PFSK-1 (cell line): ENCODE measurements around the gene ADAM19.

Experiments used
- FOXP2 ChIP-seq: optimal IDR thresholded peaks from 2 replicates; pipeline ENCODE3; 2011; ENCODE audit warnings: borderline replicate concordance, control low read depth, inconsistent platforms; ENCODE audit not compliant: insufficient read depth; ENCODE audit errors: extremely low read length, extremely low read depth
- POLR2AphosphoS5 ChIP-seq: IDR thresholded peaks from 2 replicates; pipeline ENCODE4 v1.6.1; 2012; ENCODE audit warnings: low read depth, mild to moderate bottlenecking, control low read depth, low read length, moderate library complexity
- REST ChIP-seq, 2 experiments: IDR thresholded peaks; 2 replicates each; pipeline versions ENCODE4 v1.6.1 to v1.8.0; 2011 to 2012; ENCODE audit warnings: low read depth in 2 of 2, low read length in 2 of 2, control low read depth in 1 of 2, inconsistent platforms in 1 of 2, mild to moderate bottlenecking in 1 of 2, moderate library complexity in 1 of 2; ENCODE audit not compliant: insufficient read depth in 1 of 2
- SIN3A ChIP-seq: IDR thresholded peaks from 2 replicates; pipeline ENCODE4 v1.6.1; 2012; ENCODE audit warnings: mild to moderate bottlenecking, low read length, moderate library complexity, borderline replicate concordance; ENCODE audit not compliant: insufficient read depth
- TAF1 ChIP-seq: IDR thresholded peaks from 2 replicates; pipeline ENCODE4 v1.6.1; 2012; ENCODE audit warnings: low read length, control low read depth, borderline replicate concordance; ENCODE audit not compliant: insufficient read depth

- no peak for TF ChIP-seq FOXP2
- TF ChIP-seq POLR2AphosphoS5, result no peak
- no peak for TF ChIP-seq TAF1
- no peak for TF ChIP-seq REST (IDR thresholded peaks at IDR 0.05; ENCODE audit: insufficient read depth in 1 of 2, low read depth in 2 of 2, low read length in 2 of 2)
- no peak for TF ChIP-seq SIN3A
Measured at GRCh38 chr5:157509093-157509492, 66.5 kb downstream of the ADAM19 start.
